ENCODE measurements around the gene KMT2D. TPM values are rescaled to one million over a fixed set of nuclear protein-coding genes. Genes with fewer than 3 reads are reported as not detected.

KMT2D gene
- total RNA-seq, 2 experiments from 2014 or later, result 41.8 to 129 TPM

DNA sequence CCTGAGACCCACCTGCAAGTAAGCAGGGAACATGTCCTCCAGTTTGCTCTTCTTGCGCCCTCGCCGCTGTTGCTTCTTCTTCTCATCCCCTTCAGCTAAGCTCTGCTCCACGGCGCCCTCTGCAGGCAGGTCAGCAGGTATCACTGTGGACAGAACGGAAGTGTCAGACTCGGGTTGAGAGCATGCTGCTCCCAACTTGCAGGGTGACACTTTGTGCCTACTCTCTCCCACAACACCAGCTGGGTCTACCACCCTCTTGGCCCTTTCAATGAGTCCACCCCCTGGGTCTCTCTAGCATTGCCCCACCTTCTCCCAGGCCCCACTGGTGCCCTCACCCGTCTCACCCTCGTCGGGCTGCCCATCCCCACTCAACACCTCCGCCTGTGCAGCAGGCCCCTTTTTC lies 16.7 kb downstream of the KMT2D start:
- Histone ChIP-seq H3K36me3 (ENCODE audit: insufficient read depth, low read length) (peaks cover 99% of the 10 kb centered on the region), H4K20me1 (ENCODE audit: insufficient read depth, low read length) (no peaks in the 10 kb centered on the region), H3K4me3 (ENCODE audit: low read depth, low read length, poor library complexity, severe bottlenecking) (no peak overlapping the region), H3K4me2 (ENCODE audit: low read length) (no peak overlapping the region), H3K27ac (ENCODE audit: low read depth, low read length, poor library complexity, severe bottlenecking) (no peak overlapping the region), H3K4me1 (ENCODE audit: insufficient read depth, low read length, poor library complexity, severe bottlenecking) (no peaks in the 10 kb centered on the region), H2AFZ (ENCODE audit: low read length) (no peak overlapping the region), H3K79me2 (ENCODE audit: insufficient read depth, low read depth, low read length) (no peaks in the 10 kb centered on the region), H3K9me2 (ENCODE audit: insufficient read depth, low read length) (no peaks in the 10 kb centered on the region), H3K9me3 (ENCODE audit: low read length) (no peaks in the 10 kb centered on the region)
- CTCF ChIA-PET (ENCODE audit: unreplicated experiment), result interaction anchor here (0.5 to 1.3 kb wide), 4 partner anchors 19 to 254 kb away, joined by 3 to 6 read pairs (median 4); no protein-coding TSS in a partner anchor
- TSS peak; percentile 16 for BruUV-seq (replicated peaks)
- TF ChIP-seq EZH2phosphoT487 (IDR thresholded peaks at IDR 0.05; ENCODE audit: borderline replicate concordance, low read depth, low read length), result no peak
- TF ChIP-seq, protein P1, sequence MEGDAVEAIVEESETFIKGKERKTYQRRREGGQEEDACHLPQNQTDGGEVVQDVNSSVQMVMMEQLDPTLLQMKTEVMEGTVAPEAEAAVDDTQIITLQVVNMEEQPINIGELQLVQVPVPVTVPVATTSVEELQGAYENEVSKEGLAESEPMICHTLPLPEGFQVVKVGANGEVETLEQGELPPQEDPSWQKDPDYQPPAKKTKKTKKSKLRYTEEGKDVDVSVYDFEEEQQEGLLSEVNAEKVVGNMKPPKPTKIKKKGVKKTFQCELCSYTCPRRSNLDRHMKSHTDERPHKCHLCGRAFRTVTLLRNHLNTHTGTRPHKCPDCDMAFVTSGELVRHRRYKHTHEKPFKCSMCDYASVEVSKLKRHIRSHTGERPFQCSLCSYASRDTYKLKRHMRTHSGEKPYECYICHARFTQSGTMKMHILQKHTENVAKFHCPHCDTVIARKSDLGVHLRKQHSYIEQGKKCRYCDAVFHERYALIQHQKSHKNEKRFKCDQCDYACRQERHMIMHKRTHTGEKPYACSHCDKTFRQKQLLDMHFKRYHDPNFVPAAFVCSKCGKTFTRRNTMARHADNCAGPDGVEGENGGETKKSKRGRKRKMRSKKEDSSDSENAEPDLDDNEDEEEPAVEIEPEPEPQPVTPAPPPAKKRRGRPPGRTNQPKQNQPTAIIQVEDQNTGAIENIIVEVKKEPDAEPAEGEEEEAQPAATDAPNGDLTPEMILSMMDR (conservative IDR thresholded peaks at IDR 0.05; ENCODE audit: low read length), result peak; percentile 89
- DNase-seq (ENCODE audit: low spot score), result peak; percentile 70
- intact Hi-C loops (cut with micrococcal nuclease; ENCODE audit: unreplicated experiment), result loop anchor here (1.0 kb wide), 1 partner anchor 48 kb away; no protein-coding TSS in a partner anchor
- POLR2A ChIA-PET, result interaction anchor here (0.8 kb wide), 1 partner anchor 24 kb away, joined by 4 read pairs; no protein-coding TSS in a partner anchor

DNA sequence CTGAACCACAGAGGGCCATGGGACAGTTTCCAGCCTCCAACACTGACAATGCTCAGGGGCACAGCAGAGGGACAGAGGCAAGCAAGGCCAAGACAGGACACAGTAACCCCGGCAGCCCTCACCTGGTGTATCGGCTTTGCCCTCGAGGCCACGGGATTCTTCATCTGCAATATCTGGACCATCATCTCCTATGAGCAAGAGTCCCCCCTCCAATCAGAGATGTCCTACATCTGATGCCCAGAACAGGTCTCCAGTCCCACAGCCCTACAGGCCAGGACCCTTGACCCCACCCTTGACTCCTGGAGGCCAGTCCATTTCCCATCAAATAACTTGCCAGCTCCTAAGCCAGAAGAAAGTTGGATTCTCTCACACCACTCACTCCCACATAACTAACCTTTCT lies 17.4 kb downstream of the KMT2D start:
- no peak for DNase-seq (ENCODE audit: low spot score)
- POLR2A ChIA-PET, result interaction anchor here (0.8 kb wide), 1 partner anchor 23 kb away, joined by 4 read pairs; no protein-coding TSS in a partner anchor
- Histone ChIP-seq H3K79me2 (ENCODE audit: insufficient read depth, low read depth, low read length) (no peaks in the 10 kb centered on the region), H3K4me1 (ENCODE audit: insufficient read depth, low read length, poor library complexity, severe bottlenecking) (no peaks in the 10 kb centered on the region), H4K20me1 (ENCODE audit: insufficient read depth, low read length) (no peaks in the 10 kb centered on the region), H3K27ac (ENCODE audit: low read depth, low read length, poor library complexity, severe bottlenecking) (no peak overlapping the region), H2AFZ (ENCODE audit: low read length) (no peak overlapping the region), H3K4me2 (ENCODE audit: low read length) (no peak overlapping the region), H3K4me3 (ENCODE audit: low read depth, low read length, poor library complexity, severe bottlenecking) (no peak overlapping the region), H3K36me3 (ENCODE audit: insufficient read depth, low read length) (peaks cover 99% of the 10 kb centered on the region), H3K9me2 (ENCODE audit: insufficient read depth, low read length) (no peaks in the 10 kb centered on the region), H3K9me3 (ENCODE audit: low read length) (no peaks in the 10 kb centered on the region)
- TF ChIP-seq, protein P1 (conservative IDR thresholded peaks at IDR 0.05; ENCODE audit: low read length), result no peak
- no peak for TF ChIP-seq EZH2phosphoT487 (IDR thresholded peaks at IDR 0.05; ENCODE audit: borderline replicate concordance, low read depth, low read length)
- CTCF ChIA-PET (ENCODE audit: unreplicated experiment), result interaction anchor here (0.5 to 1.3 kb wide), 4 partner anchors 20 to 253 kb away, joined by 3 to 6 read pairs (median 4); no protein-coding TSS in a partner anchor
- no TSS peak for BruUV-seq (replicated peaks)
- intact Hi-C loops (cut with micrococcal nuclease; ENCODE audit: unreplicated experiment), result loop anchor here (1.0 kb wide), 1 partner anchor 47 kb away; no protein-coding TSS in a partner anchor

DNA sequence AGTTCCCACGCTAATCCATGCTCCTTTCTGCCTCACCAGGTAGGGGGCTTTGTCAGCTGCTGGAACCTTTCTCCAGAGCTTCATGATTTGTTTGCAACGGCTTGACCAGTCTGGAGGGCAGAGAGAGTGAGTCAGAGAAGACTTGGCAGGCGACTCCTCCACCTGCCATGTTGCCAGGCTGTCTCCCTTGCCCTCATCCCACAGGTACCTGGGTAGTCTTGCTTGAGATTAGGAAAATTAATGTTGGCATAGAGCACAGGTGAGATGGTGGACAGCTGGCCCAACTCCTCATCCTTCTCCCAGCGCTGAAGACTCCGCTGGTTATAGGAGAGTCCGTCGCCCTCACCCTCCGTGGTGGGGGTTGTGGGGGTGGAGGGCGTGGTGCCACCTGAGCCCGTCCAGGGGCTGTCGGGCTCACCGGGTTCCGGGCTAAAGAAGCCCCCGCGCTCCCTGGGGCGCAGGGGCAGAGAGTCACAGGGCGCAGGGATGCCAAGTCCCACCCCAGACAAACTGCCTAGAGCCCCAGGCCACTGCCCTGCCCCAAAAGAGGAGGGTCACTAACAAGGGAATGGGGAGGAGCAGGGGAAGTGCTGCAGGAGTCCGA lies 18.6 kb downstream of the KMT2D start:
- no peaks in the 10 kb centered on the region for H4K20me1 ChIP-seq (ENCODE audit: insufficient read depth, low read length)
- H3K4me1 ChIP-seq (ENCODE audit: insufficient read depth, low read length, poor library complexity, severe bottlenecking), result no peaks in the 10 kb centered on the region
- no peak overlapping the region for H3K27ac ChIP-seq (ENCODE audit: low read depth, low read length, poor library complexity, severe bottlenecking)
- BruUV-seq (replicated peaks), result no TSS peak
- no peaks in the 10 kb centered on the region for H3K79me2 ChIP-seq (ENCODE audit: insufficient read depth, low read depth, low read length)
- H3K4me3 ChIP-seq (ENCODE audit: low read depth, low read length, poor library complexity, severe bottlenecking), result no peak overlapping the region
- intact Hi-C loops (cut with micrococcal nuclease; ENCODE audit: unreplicated experiment), result no loop called here
- CTCF ChIA-PET (ENCODE audit: unreplicated experiment), result no interaction called here
- H3K36me3 ChIP-seq (ENCODE audit: insufficient read depth, low read length), result peaks cover 99% of the 10 kb centered on the region
- no peak overlapping the region for H3K4me2 ChIP-seq (ENCODE audit: low read length)
- TF ChIP-seq EZH2phosphoT487 (IDR thresholded peaks at IDR 0.05; ENCODE audit: borderline replicate concordance, low read depth, low read length), result no peak
- TF ChIP-seq, protein P1 (conservative IDR thresholded peaks at IDR 0.05; ENCODE audit: low read length), result no peak
- no peaks in the 10 kb centered on the region for H3K9me3 ChIP-seq (ENCODE audit: low read length)
- no peaks in the 10 kb centered on the region for H3K9me2 ChIP-seq (ENCODE audit: insufficient read depth, low read length)
- no peak overlapping the region for H2AFZ ChIP-seq (ENCODE audit: low read length)
- no peak for DNase-seq (ENCODE audit: low spot score)
- POLR2A ChIA-PET, result no interaction called here
